ENCODE measurements around the gene FABP2. TPM values are rescaled to one million over a fixed set of nuclear protein-coding genes. Genes with fewer than 3 reads are reported as not detected.
"Not testable (repeated sequence)": the region's sequence is repeated elsewhere in the genome, so short reads cannot be mapped to it uniquely, and the experiment has no call there.

FABP2 gene
- not detected in 2 replicates for total RNA-seq (2014; rRNA removed; shearing (Covaris generic))

GRCh38 chr4:119321921-119322687 lies at the start of gene FABP2:
Gene FABP2, minus strand, starts transcription at chr4:119322138. Its CDS starts 36 bp downstream, at chr4:119322102.
- Histone ChIP-seq H3K4me3 (ENCODE audit: insufficient read depth, low read depth, low read length) (no peak within 1 kb of the TSS), H3K36me3 (replicated peaks; ENCODE audit: control insufficient read depth, insufficient read depth, low read length) (no peaks in the 10 kb centered on the region), H3K27me3 (ENCODE audit: control insufficient read depth, insufficient read depth, low read length) (no peaks in the 10 kb centered on the region)
- DNase-seq, result no peak

- not testable (repeated sequence) for H3K4me3 ChIP-seq (ENCODE audit: insufficient read depth, low read depth, low read length); DNase-seq; H3K36me3 ChIP-seq (replicated peaks; ENCODE audit: control insufficient read depth, insufficient read depth, low read length); H3K27me3 ChIP-seq (ENCODE audit: control insufficient read depth, insufficient read depth, low read length)
Observed at GRCh38 chr4:119370951-119371683, 49.2 kb upstream of the FABP2 start.

- H3K4me3 ChIP-seq (ENCODE audit: insufficient read depth, low read depth, low read length); DNase-seq; H3K27me3 ChIP-seq (ENCODE audit: control insufficient read depth, insufficient read depth, low read length); H3K36me3 ChIP-seq (replicated peaks; ENCODE audit: control insufficient read depth, insufficient read depth, low read length): not testable (repeated sequence)
Observed at GRCh38 chr4:119370392-119370791, 48.5 kb upstream of the FABP2 start.

- DNase-seq; H3K36me3 ChIP-seq (replicated peaks; ENCODE audit: control insufficient read depth, insufficient read depth, low read length): not testable (repeated sequence)
Observed at GRCh38 chr4:119366802-119367201, 44.9 kb upstream of the FABP2 start.

DNA sequence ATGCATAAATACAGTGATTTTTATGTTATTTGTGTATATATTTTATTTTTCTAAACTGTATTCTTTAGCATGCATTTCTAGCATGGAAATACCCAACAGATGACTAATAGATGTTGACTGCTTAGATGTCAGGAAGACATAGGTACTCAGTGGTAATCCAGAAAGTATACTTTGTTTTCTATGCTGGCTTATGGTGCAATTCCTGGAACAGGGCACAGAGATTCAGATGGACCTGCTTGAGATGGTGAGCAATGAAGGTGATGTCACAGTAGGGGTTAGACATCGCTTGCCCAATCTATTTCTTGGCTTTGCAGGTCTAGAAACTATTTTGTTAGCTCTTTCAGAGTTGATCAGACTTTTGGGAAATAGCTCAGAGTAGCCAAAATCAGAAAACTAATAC lies 42.3 kb upstream of the FABP2 start:
- DNase-seq; H3K27me3 ChIP-seq (ENCODE audit: control insufficient read depth, insufficient read depth, low read length); H3K4me3 ChIP-seq (ENCODE audit: insufficient read depth, low read depth, low read length); H3K36me3 ChIP-seq (replicated peaks; ENCODE audit: control insufficient read depth, insufficient read depth, low read length): not testable (repeated sequence)

More at GRCh38 chr4:119366802-119367201, 44.9 kb upstream of the FABP2 start:
- not testable (repeated sequence) for H3K27me3 ChIP-seq (ENCODE audit: control insufficient read depth, insufficient read depth, low read length); H3K4me3 ChIP-seq (ENCODE audit: insufficient read depth, low read depth, low read length)

- H3K36me3 ChIP-seq (replicated peaks; ENCODE audit: control insufficient read depth, insufficient read depth, low read length); H3K4me3 ChIP-seq (ENCODE audit: insufficient read depth, low read depth, low read length); H3K27me3 ChIP-seq (ENCODE audit: control insufficient read depth, insufficient read depth, low read length); DNase-seq: not testable (repeated sequence)
Observed at GRCh38 chr4:119363372-119363771, 41.4 kb upstream of the FABP2 start.

DNA sequence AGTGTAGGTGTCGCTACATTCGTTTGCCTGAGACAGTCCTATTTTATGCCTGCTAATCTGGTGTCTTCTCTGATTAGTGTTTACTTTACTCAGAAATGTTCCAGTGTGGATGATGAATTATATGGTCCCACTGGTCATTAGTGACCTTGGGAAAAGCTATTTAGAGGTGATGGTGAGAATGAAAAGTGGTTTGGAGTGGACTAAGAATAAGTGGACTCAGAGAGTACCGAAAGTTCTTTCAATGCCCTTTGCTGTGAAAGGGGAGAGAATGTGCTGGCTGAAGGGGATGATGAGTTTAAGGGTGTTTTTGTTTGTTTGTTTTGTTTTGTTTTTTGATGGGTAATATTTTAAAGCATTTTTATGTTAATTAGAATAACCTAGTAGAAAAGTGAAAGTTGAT lies 40.5 kb upstream of the FABP2 start:
- not testable (repeated sequence) for H3K4me3 ChIP-seq (ENCODE audit: insufficient read depth, low read depth, low read length); DNase-seq; H3K27me3 ChIP-seq (ENCODE audit: control insufficient read depth, insufficient read depth, low read length); H3K36me3 ChIP-seq (replicated peaks; ENCODE audit: control insufficient read depth, insufficient read depth, low read length)

DNA sequence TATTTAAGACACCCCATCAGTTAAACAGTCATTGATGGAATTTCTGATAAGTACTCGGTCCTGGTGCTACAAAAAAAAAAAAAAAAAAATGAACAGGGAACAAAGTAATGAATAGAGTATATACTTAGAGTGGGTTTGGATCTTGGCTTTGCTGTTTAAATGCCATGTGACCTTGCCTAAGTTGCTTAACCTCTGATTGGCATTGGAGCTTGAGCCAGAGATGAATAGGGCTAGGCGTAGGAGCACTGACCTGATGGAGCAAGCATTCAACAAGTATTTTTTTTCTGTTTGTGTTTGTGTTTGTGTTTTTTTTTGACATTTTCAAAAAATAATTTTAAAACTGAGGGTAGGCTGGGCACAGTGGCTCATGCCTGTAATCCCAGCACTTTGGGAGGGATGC lies 37.9 kb upstream of the FABP2 start:
- H3K4me3 ChIP-seq (ENCODE audit: insufficient read depth, low read depth, low read length); H3K36me3 ChIP-seq (replicated peaks; ENCODE audit: control insufficient read depth, insufficient read depth, low read length); DNase-seq; H3K27me3 ChIP-seq (ENCODE audit: control insufficient read depth, insufficient read depth, low read length): not testable (repeated sequence)

DNA sequence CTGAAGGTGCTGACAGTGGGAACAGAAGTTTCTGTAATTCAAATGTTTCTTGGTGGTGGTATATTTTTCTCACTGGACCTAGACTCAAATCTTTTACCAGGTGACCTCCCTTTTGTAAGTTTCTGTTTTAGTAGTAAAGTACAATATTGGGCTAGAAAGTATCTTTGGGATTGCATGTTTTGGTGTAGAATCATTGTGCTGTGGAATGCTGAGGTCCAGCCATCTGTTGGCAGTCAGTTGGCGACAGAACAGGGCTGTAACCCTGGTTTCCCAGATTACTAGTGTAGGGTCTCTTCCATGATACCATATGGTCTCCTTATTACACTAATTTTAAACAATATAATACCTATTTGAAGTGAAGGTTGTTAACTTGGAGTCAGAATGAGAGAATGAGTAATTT lies 34.9 kb upstream of the FABP2 start:
- not testable (repeated sequence) for H3K27me3 ChIP-seq (ENCODE audit: control insufficient read depth, insufficient read depth, low read length); H3K36me3 ChIP-seq (replicated peaks; ENCODE audit: control insufficient read depth, insufficient read depth, low read length); H3K4me3 ChIP-seq (ENCODE audit: insufficient read depth, low read depth, low read length); DNase-seq

DNA sequence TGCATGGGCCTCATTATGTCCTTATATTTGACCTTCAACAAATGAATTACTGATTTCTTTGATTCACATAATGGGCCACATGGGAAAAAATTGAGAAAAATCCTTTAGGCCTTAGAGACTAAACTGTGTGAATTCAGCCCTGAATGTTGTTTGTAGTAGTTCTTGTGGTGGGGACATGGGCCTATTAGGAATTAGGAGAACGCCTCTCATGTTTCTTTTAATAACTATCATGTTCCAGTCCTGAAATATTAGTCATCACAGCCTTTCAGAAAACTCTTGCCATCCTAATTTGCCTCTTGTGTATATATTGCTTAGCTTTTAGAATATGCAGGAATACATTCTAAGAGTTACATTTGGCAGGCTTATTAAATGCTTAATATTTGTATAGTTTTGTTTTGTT lies 34.1 kb upstream of the FABP2 start:
- H3K4me3 ChIP-seq (ENCODE audit: insufficient read depth, low read depth, low read length); H3K27me3 ChIP-seq (ENCODE audit: control insufficient read depth, insufficient read depth, low read length); H3K36me3 ChIP-seq (replicated peaks; ENCODE audit: control insufficient read depth, insufficient read depth, low read length); DNase-seq: not testable (repeated sequence)

DNA sequence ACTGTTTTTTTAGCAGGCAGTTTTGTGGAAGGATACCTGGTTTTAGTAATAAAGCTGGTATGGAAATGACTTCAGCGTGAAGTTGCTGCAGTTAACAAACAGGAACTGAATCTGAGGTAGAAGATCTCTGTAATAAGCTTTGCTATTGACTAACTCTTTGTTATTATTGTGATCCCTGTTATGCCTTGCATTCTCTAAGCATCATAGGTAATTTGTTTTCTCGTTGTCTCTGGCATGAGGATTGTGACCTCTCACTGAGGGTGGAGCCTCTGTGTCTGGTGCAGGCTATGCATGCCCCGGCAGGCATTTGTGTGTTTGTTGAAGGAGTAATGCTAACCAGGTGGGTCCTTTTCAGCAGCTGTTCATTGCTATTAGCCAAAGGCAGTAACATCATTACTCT lies 31.4 kb upstream of the FABP2 start:
- DNase-seq; H3K27me3 ChIP-seq (ENCODE audit: control insufficient read depth, insufficient read depth, low read length); H3K36me3 ChIP-seq (replicated peaks; ENCODE audit: control insufficient read depth, insufficient read depth, low read length); H3K4me3 ChIP-seq (ENCODE audit: insufficient read depth, low read depth, low read length): not testable (repeated sequence)

DNA sequence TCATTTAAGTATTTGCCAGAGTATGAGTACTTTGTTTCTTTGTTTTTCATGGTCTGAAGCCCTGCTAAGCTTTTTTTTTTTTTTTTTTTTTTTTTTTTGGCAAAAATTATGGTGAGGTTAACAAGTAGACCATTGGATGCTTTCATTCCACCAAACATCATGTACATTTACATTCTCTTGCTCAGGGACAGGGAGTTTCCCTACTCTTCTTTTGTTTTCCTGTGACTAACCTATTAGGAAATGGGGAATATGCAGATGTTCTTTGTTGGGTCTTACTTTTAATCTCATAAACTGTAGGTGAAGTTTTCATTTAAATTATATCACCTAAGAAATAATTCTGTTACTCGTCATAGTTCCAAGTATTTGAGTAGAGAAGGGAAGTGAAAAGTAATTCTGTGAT lies 26.2 kb upstream of the FABP2 start:
- H3K27me3 ChIP-seq (ENCODE audit: control insufficient read depth, insufficient read depth, low read length); DNase-seq; H3K36me3 ChIP-seq (replicated peaks; ENCODE audit: control insufficient read depth, insufficient read depth, low read length); H3K4me3 ChIP-seq (ENCODE audit: insufficient read depth, low read depth, low read length): not testable (repeated sequence)

DNA sequence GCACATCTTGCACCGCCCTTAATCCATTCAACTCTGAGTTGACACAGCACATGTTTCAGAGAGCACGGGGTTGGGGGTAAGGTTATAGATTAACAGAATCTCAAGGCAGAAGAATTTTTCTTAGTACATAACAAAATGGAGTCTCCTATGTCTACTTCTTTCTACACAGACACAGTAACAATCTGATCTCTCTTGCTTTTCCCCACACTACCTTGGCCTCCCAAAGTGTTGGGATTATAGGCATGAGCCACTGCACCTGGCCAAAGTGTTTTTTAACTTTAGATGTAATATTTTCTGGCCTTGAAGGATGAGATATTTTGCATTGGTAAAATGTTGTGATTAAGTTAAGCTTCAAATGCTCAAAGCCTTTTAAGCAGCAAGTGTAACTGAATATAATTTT lies 21.4 kb upstream of the FABP2 start:
- not testable (repeated sequence) for DNase-seq; H3K4me3 ChIP-seq (ENCODE audit: insufficient read depth, low read depth, low read length); H3K36me3 ChIP-seq (replicated peaks; ENCODE audit: control insufficient read depth, insufficient read depth, low read length); H3K27me3 ChIP-seq (ENCODE audit: control insufficient read depth, insufficient read depth, low read length)

DNA sequence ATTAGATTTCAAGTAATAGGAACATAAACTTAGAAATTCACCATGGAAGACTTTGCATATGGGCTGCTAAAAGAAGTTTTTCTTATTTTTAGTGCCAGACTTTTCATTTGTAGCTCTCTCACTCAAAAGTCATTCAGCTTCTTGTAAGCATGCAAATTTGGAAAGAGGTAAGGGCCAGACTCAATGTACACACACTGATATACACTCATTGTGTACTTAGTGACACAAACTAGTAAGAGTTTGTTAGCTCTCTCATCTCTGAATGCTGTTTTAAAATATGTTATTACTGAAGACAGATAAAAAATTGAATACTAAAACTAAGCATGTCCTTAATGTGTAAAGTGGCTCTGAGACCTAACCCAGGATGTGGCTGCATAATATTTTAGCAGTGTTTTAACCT lies 18.0 kb upstream of the FABP2 start:
- H3K4me3 ChIP-seq (ENCODE audit: insufficient read depth, low read depth, low read length); H3K36me3 ChIP-seq (replicated peaks; ENCODE audit: control insufficient read depth, insufficient read depth, low read length); H3K27me3 ChIP-seq (ENCODE audit: control insufficient read depth, insufficient read depth, low read length); DNase-seq: not testable (repeated sequence)

DNA sequence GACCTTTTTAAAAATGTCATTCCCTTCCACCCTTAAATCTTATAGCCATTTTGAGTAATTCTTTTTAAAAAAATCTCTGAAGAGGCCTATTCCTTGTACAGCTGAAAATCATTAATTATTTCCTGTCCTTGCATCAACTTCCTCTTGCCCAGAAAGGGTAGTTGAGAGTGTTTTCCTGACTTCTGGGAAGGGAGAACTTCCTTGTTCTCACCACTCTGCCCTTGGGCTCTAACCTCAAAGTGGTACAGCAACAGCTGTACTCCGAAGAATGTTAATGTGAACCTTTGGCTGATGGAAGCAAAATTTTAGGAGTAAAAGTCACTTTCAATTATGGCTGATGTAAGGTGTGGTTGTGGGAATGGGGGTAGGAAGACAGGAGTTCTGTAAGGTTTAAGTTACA lies 15.1 kb upstream of the FABP2 start:
- Histone ChIP-seq H3K36me3 (replicated peaks; ENCODE audit: control insufficient read depth, insufficient read depth, low read length) (no peaks in the 10 kb centered on the region), H3K27me3 (ENCODE audit: control insufficient read depth, insufficient read depth, low read length) (no peaks in the 10 kb centered on the region), H3K4me3 (ENCODE audit: insufficient read depth, low read depth, low read length) (no peak overlapping the region)
- DNase-seq, result no peak

Data from H7 (cell line).